HepG2 (cell line): ENCODE measurements around the gene TNFRSF25. TPM values are rescaled to one million over a fixed set of nuclear protein-coding genes. Genes with fewer than 3 reads are reported as not detected.
A peak's percentile ranks its signal among the peaks of the same experiment; 100 is the strongest.

Experiments used
- AGO2 ChIP-seq: fragments of 200-400 bp; formaldehyde crosslinking; optimal IDR thresholded peaks from 2 replicates; pipeline ENCODE3; 2017; ENCODE audit warnings: mild to moderate bottlenecking, low read depth, low read length, moderate library complexity
- AKNA ChIP-seq: sonication (generic); formaldehyde crosslinking; IDR thresholded peaks from 2 replicates; pipeline ENCODE4 v1.4.0; 2020; ENCODE audit warnings: missing genetic modification reagents, borderline replicate concordance
- BHLHE40 ChIP-seq: IDR thresholded peaks from 2 replicates; pipeline ENCODE4 v1.6.1; 2011; ENCODE audit warnings: low read length, improper control_type of control experiment
- FOXC1 ChIP-seq: sonication (generic); formaldehyde crosslinking; IDR thresholded peaks from 2 replicates; pipeline ENCODE4 v1.8.0; 2022; ENCODE audit warnings: mild to moderate bottlenecking, missing genetic modification reagents, borderline replicate concordance
- GABPA ChIP-seq, 2 experiments: IDR thresholded peaks; 2 replicates each; pipeline ENCODE4 v1.6.1; 2011 to 2016; ENCODE audit warnings: low read depth in 2 of 2, low read length in 1 of 2, missing biosample characterization in 1 of 2, missing genetic modification characterization in 1 of 2
- HBP1 ChIP-seq: IDR thresholded peaks from 2 replicates; pipeline ENCODE4 v1.6.1; 2016; ENCODE audit warnings: low read depth, control low read depth
- HMG20B ChIP-seq: conservative IDR thresholded peaks from 2 replicates; pipeline ENCODE4 v1.6.1; 2016; ENCODE audit warnings: missing genetic modification reagents, missing compliant biosample characterization
- MYPOP ChIP-seq: sonication (generic); formaldehyde crosslinking; IDR thresholded peaks from 2 replicates; pipeline ENCODE4 v1.8.1; 2023; ENCODE audit warnings: mild to moderate bottlenecking, moderate library complexity, missing genetic modification reagents
- PITX1 ChIP-seq: sonication (generic); formaldehyde crosslinking; IDR thresholded peaks from 2 replicates; pipeline ENCODE4 v1.5.1; 2020; ENCODE audit warnings: mild to moderate bottlenecking, missing genetic modification reagents
- PLSCR1 ChIP-seq: sonication (generic); formaldehyde crosslinking; IDR thresholded peaks from 2 replicates; pipeline ENCODE4 v1.5.0; 2020; ENCODE audit warnings: missing genetic modification reagents, mild to moderate bottlenecking, borderline replicate concordance
- SOX13 ChIP-seq, 3 experiments: fragments of 450-650 bp in 1 of 3; sonication (generic) in 1 of 3; formaldehyde crosslinking in 1 of 3; IDR thresholded peaks in 2 of 3; conservative IDR thresholded peaks in 1 of 3; 2 replicates each; pipeline versions ENCODE4 v1.5.0 to v1.6.1; 2016 to 2020; ENCODE audit warnings: antibody characterized with exemption in 1 of 3, mild to moderate bottlenecking in 1 of 3, missing compliant biosample characterization in 1 of 3, missing genetic modification reagents in 1 of 3, moderate library complexity in 1 of 3
- TEF ChIP-seq: sonication (generic); formaldehyde crosslinking; IDR thresholded peaks from 2 replicates; pipeline ENCODE4 v1.5.0; 2020; ENCODE audit warnings: missing genetic modification reagents
- ZNF574 ChIP-seq: sonication (generic); formaldehyde crosslinking; IDR thresholded peaks from 2 replicates; pipeline ENCODE4 v1.4.0; 2020; ENCODE audit warnings: missing genetic modification reagents
- polyA plus RNA-seq, 8 experiments: library from polyadenylated mRNA; depleted of rRNA in 3 of 8; stranded (reverse) in 7 of 8; unstranded in 1 of 8; fragments of >200 nt; fragmentation: Illumina TruSeq in 4 of 8; extraction: Trizol in 4 of 8; gene quantifications; 2 replicates each; pipeline versions ENCODE4 v1.2.1 to v1.2.3, GENCODE V29; 2011 to 2016; ENCODE audit warnings: low read depth in 4 of 8, missing spikeins in 1 of 8, mixed read lengths in 1 of 8; ENCODE audit not compliant: insufficient read depth in 1 of 8
- total RNA-seq, 5 experiments: library from RNA; depleted of rRNA; stranded (reverse); fragments of >200 nt; fragmentation: Illumina TruSeq; extraction: Trizol; gene quantifications; 2 replicates each; pipeline ENCODE4 v1.2.3, GENCODE V29; 2016; ENCODE audit warnings: low read depth in 1 of 5

TNFRSF25 gene
- total and polyA plus RNA-seq, 2 of the 13 experiments (the other 11 are each of a cell fraction or from before 2014, with no cell fraction given): 1.4 to 1.5 TPM

- TF ChIP-seq ZNF574 (CRISPR knock-in tag): peak; percentile 97
- TF ChIP-seq AGO2: peak; percentile 84
- TF ChIP-seq AKNA (CRISPR knock-in tag): no peak
- TF ChIP-seq HMG20B: 0 out of 2 replicates have a peak, but pooled peaks have one; percentile 42
- 0 out of 2 replicates have a peak, but pooled peaks have one; percentile 25 for TF ChIP-seq PLSCR1 (CRISPR knock-in tag)
- TF ChIP-seq TEF: 0 out of 2 replicates have a peak, but pooled peaks have one; percentile 15
- no peak for TF ChIP-seq HBP1 (CRISPR knock-in tag)
- TF ChIP-seq SOX13 (IDR thresholded peaks at IDR 0.05): no peak; the same call in 1 of the 2 replicates
- TF ChIP-seq SOX13 (CRISPR knock-in tag; conservative IDR thresholded peaks at IDR 0.05 in 1 of 2, IDR thresholded peaks at IDR 0.05 in 1 of 2): peak in 1 of 2 experiments; percentile 53; a peak in 1 of 4 replicates
- 0 out of 2 replicates have a peak, but pooled peaks have one; percentile 33 for TF ChIP-seq BHLHE40
- TF ChIP-seq GABPA (IDR thresholded peaks at IDR 0.05; ENCODE audit: low read depth, low read length): no peak
- TF ChIP-seq GABPA (CRISPR knock-in tag; IDR thresholded peaks at IDR 0.05; ENCODE audit: low read depth): peak; percentile 48; the same call in 1 of the 2 replicates
- TF ChIP-seq PITX1 (CRISPR knock-in tag): peak; percentile 80
- TF ChIP-seq FOXC1 (CRISPR knock-in tag): 0 out of 2 replicates have a peak, but pooled peaks have one; percentile 70
- peak; percentile 76; the same call in 1 of the 2 replicates for TF ChIP-seq MYPOP
Measured at GRCh38 chr1:6447016-6447817, 18.8 kb downstream of the TNFRSF25 start (continued).
